SK-N-MC (cell line): ENCODE results near the gene AUTS2.

Source experiments
- EZH2 ChIP-seq: fragments of 200-600 bp; sonication (generic); IDR thresholded peaks from one replicate; pipeline ENCODE4 v1.6.1; 2017; ENCODE audit warnings: antibody characterized with exemption
- FOXP2 ChIP-seq: optimal IDR thresholded peaks from 2 replicates; pipeline ENCODE3; 2011; ENCODE audit warnings: mild to moderate bottlenecking, moderate library complexity; ENCODE audit not compliant: insufficient read depth; ENCODE audit errors: extremely low read length, control extremely low read depth
- POLR2AphosphoS5 ChIP-seq: IDR thresholded peaks from 2 replicates; pipeline ENCODE4 v1.6.1; 2012; ENCODE audit warnings: mild to moderate bottlenecking, low read depth, low read length, borderline replicate concordance

GRCh38 chr7:69657331-69657730 lies 59.1 kb downstream of the AUTS2 start:
- TF ChIP-seq EZH2, result no peak
- no peak for TF ChIP-seq FOXP2
- no peak for TF ChIP-seq POLR2AphosphoS5
